NB4 (cell line): ENCODE data around the gene GPX4.

Experiments
- DNase-seq: peaks from one replicate; pipeline ENCODE4 v3.0.0; 2010; ENCODE audit warnings: low read depth
- H3K4me3 ChIP-seq: one replicate; pipeline ENCODE4 v1.5.1; 2011; ENCODE audit warnings: mild to moderate bottlenecking, low read depth, low read length, moderate library complexity
- CTCF ChIP-seq: IDR thresholded peaks from one replicate; pipeline ENCODE4 v1.5.1; 2012; ENCODE audit warnings: low read depth, low read length
- MYC ChIP-seq: IDR thresholded peaks from 2 replicates; pipeline ENCODE4 v1.6.1; 2011; ENCODE audit warnings: low read depth, low read length
- POLR2A ChIP-seq: IDR thresholded peaks from 2 replicates; pipeline ENCODE4 v1.6.1; 2011; ENCODE audit warnings: mild to moderate bottlenecking; ENCODE audit not compliant: insufficient read length; ENCODE audit errors: extremely low read depth
- TF ChIP-seq, protein P1 (sequence below): IDR thresholded peaks from 2 replicates; pipeline ENCODE4 v1.6.1; 2011; ENCODE audit warnings: low read depth, low read length

Gene GPX4

GRCh38 chr19:1115646-1116420 lies 12.0 kb downstream of the GPX4 start:
- no peak overlapping the region for H3K4me3 ChIP-seq
- DNase-seq: no peak
- no peak for TF ChIP-seq CTCF
- no peak for TF ChIP-seq MYC
- TF ChIP-seq POLR2A: no peak
- TF ChIP-seq, protein P1, sequence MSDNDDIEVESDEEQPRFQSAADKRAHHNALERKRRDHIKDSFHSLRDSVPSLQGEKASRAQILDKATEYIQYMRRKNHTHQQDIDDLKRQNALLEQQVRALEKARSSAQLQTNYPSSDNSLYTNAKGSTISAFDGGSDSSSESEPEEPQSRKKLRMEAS: no peak

DNA sequence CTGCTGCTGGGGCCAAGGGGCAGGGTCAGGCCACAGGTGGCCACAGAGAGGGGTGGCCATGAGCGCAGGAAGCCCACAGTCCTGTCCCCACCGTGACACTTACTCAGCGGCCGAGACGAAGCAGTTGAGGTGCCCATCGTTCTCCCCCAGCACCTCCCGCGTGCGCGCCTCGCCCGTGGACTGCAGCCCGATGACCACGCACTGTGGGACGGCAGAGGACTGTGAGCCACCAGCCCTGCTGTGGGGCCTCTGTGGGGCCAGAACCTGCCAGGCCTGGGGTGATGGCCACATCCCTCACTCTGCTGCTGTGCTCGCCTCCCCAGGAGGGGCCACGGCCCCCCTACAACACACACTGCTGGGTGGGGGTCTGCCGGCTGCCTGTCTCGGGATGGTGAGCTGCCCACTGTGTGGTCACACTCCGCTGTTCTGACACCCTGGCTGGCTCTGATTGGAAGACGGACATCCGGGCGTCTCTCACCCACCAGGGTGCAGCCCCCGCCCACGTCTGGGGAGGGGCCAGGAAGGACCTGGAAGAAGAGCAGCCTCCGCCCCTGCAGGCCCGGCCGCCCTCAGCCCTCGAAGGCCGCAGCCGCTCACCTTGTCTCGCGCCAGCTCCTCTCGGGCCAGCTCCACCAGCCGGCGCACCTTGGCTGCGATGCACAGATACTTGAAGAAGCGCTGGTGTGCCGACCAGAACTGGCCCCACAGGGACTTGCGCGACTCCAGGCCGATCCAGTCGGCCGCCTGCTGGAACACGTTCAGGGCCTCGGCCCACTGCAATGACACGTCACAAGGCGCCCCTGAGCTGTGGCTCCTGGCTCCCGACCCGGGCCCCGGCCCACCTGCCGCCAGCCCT lies 13.2 kb downstream of the GPX4 start:
- no peak overlapping the region for H3K4me3 ChIP-seq
- TF ChIP-seq CTCF (no peak), POLR2A (no peak), MYC (no peak)
- TF ChIP-seq, protein P1: no peak

DNA sequence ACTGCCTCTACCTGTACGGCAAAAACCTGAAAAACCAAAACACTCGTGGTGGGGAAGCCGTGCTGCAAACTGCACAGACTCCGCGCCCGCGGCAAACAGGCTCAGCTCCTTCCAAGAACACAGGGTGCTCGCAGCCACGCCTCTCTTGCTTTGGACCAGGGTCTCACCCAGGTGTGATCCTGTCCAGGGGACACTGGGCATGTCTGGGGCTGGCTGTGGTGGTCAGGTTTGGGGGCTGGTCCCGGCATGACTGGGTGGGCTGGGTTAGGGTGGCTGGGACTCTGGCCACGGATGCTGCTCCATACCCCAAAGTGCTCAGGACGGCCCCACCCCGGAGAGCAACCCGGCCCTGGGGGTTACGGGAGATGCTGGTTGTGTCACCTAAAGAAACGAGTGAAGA lies 13.9 kb downstream of the GPX4 start:
- no peak overlapping the region for H3K4me3 ChIP-seq
- no peak for DNase-seq
- TF ChIP-seq MYC (no peak), CTCF (no peak), POLR2A (no peak)
- TF ChIP-seq, protein P1: no peak

More for the DNA sequence above, 13.2 kb downstream of the GPX4 start:
- no peak for DNase-seq

DNA sequence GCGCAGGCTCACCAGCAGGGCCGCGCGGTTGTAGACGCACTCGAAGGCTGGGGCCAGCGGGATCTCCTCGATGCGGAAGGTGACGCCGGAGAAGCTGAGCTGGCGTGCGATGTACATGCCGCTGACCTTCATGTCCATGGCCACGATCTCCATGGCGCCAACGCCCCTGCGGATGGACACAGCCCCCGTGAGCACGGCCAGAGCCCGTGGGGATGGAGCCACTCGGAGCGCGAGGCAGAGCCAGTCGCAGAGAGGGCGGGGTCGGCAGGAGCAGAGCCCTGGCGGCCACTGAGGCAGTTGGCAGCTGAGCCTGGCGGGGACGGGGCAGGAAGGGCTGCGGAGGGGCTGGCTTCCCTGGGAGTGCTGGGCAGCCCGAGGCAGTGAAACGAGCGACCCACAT lies 15.2 kb downstream of the GPX4 start:
- no peak overlapping the region for H3K4me3 ChIP-seq
- no peak for DNase-seq
- no peak for TF ChIP-seq POLR2A
- TF ChIP-seq MYC: no peak
- TF ChIP-seq, protein P1: no peak
- TF ChIP-seq CTCF: no peak

- no peak for TF ChIP-seq CTCF
- TF ChIP-seq, protein P1: no peak
- TF ChIP-seq POLR2A: no peak
- no peak for TF ChIP-seq MYC
- H3K4me3 ChIP-seq: no peak overlapping the region
- no peak for DNase-seq
These were observed 15.9 kb downstream of the GPX4 start for GRCh38 chr19:1119475-1120217.
